H9 (cell line): ENCODE results near the gene ELOVL6. TPM values are rescaled to one million over a fixed set of nuclear protein-coding genes. Genes with fewer than 3 reads are reported as not detected.
"Not testable (repeated sequence)": the region's sequence is repeated elsewhere in the genome, so short reads cannot be mapped to it uniquely, and the experiment has no call there.

Source experiments
- DNase-seq: peaks from one replicate; pipeline ENCODE4 v3.0.0-alpha.2; 2017
- H2AFZ ChIP-seq: one replicate; pipeline ENCODE4 v1.6.1; 2013; ENCODE audit warnings: mild to moderate bottlenecking, low read length, control low read depth, moderate library complexity
- H2AK5ac ChIP-seq: 2 replicates; pipeline ENCODE4 v1.6.1; 2013; ENCODE audit warnings: low read length, control low read depth, mixed read lengths; ENCODE audit not compliant: insufficient read length
- H2BK120ac ChIP-seq: one replicate; pipeline ENCODE4 v1.6.1; 2013; ENCODE audit warnings: low read depth, mild to moderate bottlenecking, low read length, control low read depth, inconsistent platforms; ENCODE audit not compliant: poor library complexity, severe bottlenecking
- H2BK12ac ChIP-seq: 2 replicates; pipeline ENCODE4 v1.6.1; 2013; ENCODE audit warnings: low read length, control low read depth, mixed read lengths, low read depth; ENCODE audit not compliant: insufficient read length
- H2BK15ac ChIP-seq: 2 replicates; pipeline ENCODE4 v1.6.1; 2013; ENCODE audit warnings: low read depth, low read length, control low read depth
- H2BK20ac ChIP-seq: one replicate; pipeline ENCODE4 v1.6.1; 2013; ENCODE audit warnings: low read depth, mild to moderate bottlenecking, low read length, control low read depth, inconsistent platforms; ENCODE audit not compliant: poor library complexity, severe bottlenecking
- H2BK5ac ChIP-seq: 2 replicates; pipeline ENCODE4 v1.6.1; 2013; ENCODE audit warnings: low read length, control low read depth, mixed read lengths; ENCODE audit not compliant: insufficient read length
- H3K14ac ChIP-seq: 2 replicates; pipeline ENCODE4 v1.6.1; 2013; ENCODE audit warnings: low read length, control low read depth; ENCODE audit not compliant: insufficient read depth
- H3K18ac ChIP-seq: 2 replicates; pipeline ENCODE4 v1.6.1; 2013; ENCODE audit warnings: low read depth, mild to moderate bottlenecking, mixed read lengths, low read length, control low read depth; ENCODE audit not compliant: insufficient read length
- H3K23ac ChIP-seq: 2 replicates; pipeline ENCODE4 v1.6.1; 2013; ENCODE audit warnings: low read length, control low read depth, mixed read lengths, low read depth; ENCODE audit not compliant: insufficient read length
- H3K23me2 ChIP-seq: 2 replicates; pipeline ENCODE4 v1.6.1; 2013; ENCODE audit warnings: low read depth, mild to moderate bottlenecking, mixed read lengths, low read length, control low read depth; ENCODE audit not compliant: insufficient read length, poor library complexity, severe bottlenecking
- H3K27ac ChIP-seq: 2 replicates; pipeline ENCODE4 v1.5.1; 2013; ENCODE audit warnings: low read length, control low read depth, mixed read lengths, low read depth; ENCODE audit not compliant: insufficient read length
- H3K27me3 ChIP-seq: 2 replicates; pipeline ENCODE4 v1.6.1; 2013; ENCODE audit warnings: low read length, control low read depth, inconsistent platforms; ENCODE audit not compliant: insufficient read depth
- H3K4ac ChIP-seq: 2 replicates; pipeline ENCODE4 v1.6.1; 2013; ENCODE audit warnings: low read depth, mild to moderate bottlenecking, control low read depth, inconsistent platforms, low read length, moderate library complexity
- H3K4me1 ChIP-seq: 2 replicates; pipeline ENCODE4 v1.6.1; 2013; ENCODE audit warnings: low read length, control low read depth, inconsistent platforms; ENCODE audit not compliant: insufficient read depth
- H3K4me2 ChIP-seq: 2 replicates; pipeline ENCODE4 v1.6.1; 2013; ENCODE audit warnings: low read length, control low read depth, mixed read lengths; ENCODE audit not compliant: insufficient read length, insufficient read depth
- H3K56ac ChIP-seq: 2 replicates; pipeline ENCODE4 v1.6.1; 2013; ENCODE audit warnings: low read depth, mild to moderate bottlenecking, mixed read lengths, low read length, control low read depth; ENCODE audit not compliant: insufficient read length
- H3K79me1 ChIP-seq: 2 replicates; pipeline ENCODE4 v1.6.1; 2013; ENCODE audit warnings: low read depth, mild to moderate bottlenecking, moderate library complexity, low read length, control low read depth, inconsistent platforms; ENCODE audit not compliant: insufficient read depth, poor library complexity, severe bottlenecking
- H3K79me2 ChIP-seq: 2 replicates; pipeline ENCODE4 v1.6.1; 2013; ENCODE audit warnings: low read length, control low read depth, inconsistent platforms; ENCODE audit not compliant: insufficient read depth
- H3K9ac ChIP-seq: 2 replicates; pipeline ENCODE4 v1.6.1; 2013; ENCODE audit warnings: low read length, control low read depth, mixed read lengths; ENCODE audit not compliant: insufficient read length; ENCODE audit errors: extremely low read depth
- H3K9me3 ChIP-seq: one replicate; pipeline ENCODE4 v1.6.1; 2013; ENCODE audit warnings: low read depth, low read length, inconsistent platforms; ENCODE audit not compliant: control insufficient read depth
- H3T11ph ChIP-seq: one replicate; pipeline ENCODE4 v1.6.1; 2013; ENCODE audit warnings: mild to moderate bottlenecking, low read length, control low read depth, inconsistent platforms
- H4K20me1 ChIP-seq: one replicate; pipeline ENCODE4 v1.6.1; 2013; ENCODE audit not compliant: control insufficient read depth, insufficient read length, insufficient read depth
- H4K5ac ChIP-seq: 2 replicates; pipeline ENCODE4 v1.6.1; 2013; ENCODE audit warnings: low read depth, mild to moderate bottlenecking, mixed read lengths, low read length, control low read depth; ENCODE audit not compliant: insufficient read length
- H4K8ac ChIP-seq: replicated peaks from 2 replicates; pipeline ENCODE4 v1.6.1; 2013; ENCODE audit warnings: low read length, control low read depth, mixed read lengths, low read depth; ENCODE audit not compliant: insufficient read length
- H4K91ac ChIP-seq: 2 replicates; pipeline ENCODE4 v1.6.1; 2013; ENCODE audit warnings: low read depth, mild to moderate bottlenecking, moderate library complexity, mixed read lengths, low read length, control low read depth; ENCODE audit not compliant: insufficient read length
- H3K27ac Mint-ChIP-seq, 3 experiments: 2 replicates in 2 of 3; 3 replicates in 1 of 3; pipeline ENCODE4 v1.8.0; 2020 to 2021; ENCODE audit warnings: mixed read lengths in 3 of 3, mild to moderate bottlenecking in 1 of 3, moderate library complexity in 1 of 3
- H3K27me3 Mint-ChIP-seq: 2 replicates; pipeline ENCODE4 v1.8.0; 2021; ENCODE audit warnings: low read depth, mild to moderate bottlenecking, moderate library complexity, mixed read lengths
- H3K36me3 Mint-ChIP-seq, 3 experiments: 2 replicates in 2 of 3; 3 replicates in 1 of 3; pipeline ENCODE4 v1.8.0; 2020 to 2021; ENCODE audit warnings: low read depth in 3 of 3, mixed read lengths in 3 of 3; ENCODE audit not compliant: insufficient read depth in 1 of 3
- H3K4me1 Mint-ChIP-seq, 2 experiments: 2 replicates each; pipeline ENCODE4 v1.8.0; 2020; ENCODE audit warnings: mixed read lengths in 2 of 2
- H3K4me3 Mint-ChIP-seq, 2 experiments: 2 replicates in 1 of 2; 3 replicates in 1 of 2; pipeline ENCODE4 v1.8.0; 2020 to 2021; ENCODE audit warnings: mild to moderate bottlenecking in 2 of 2, mixed read lengths in 2 of 2, moderate library complexity in 1 of 2
- H3K9me3 Mint-ChIP-seq, 2 experiments: 2 replicates in 1 of 2; 3 replicates in 1 of 2; pipeline ENCODE4 v1.8.0; 2020; ENCODE audit warnings: mild to moderate bottlenecking in 2 of 2, mixed read lengths in 2 of 2, moderate library complexity in 1 of 2
- CTCF ChIP-seq: fragments of 200-600 bp; sonication (generic); conservative IDR thresholded peaks from 3 replicates; pipeline ENCODE4 v1.8.0; 2021; ENCODE audit warnings: antibody characterized with exemption, mild to moderate bottlenecking
- WGBS: extraction: QIAGEN DNeasy Blood & Tissue Kit; methylation state at CpG from one replicate; pipeline ENCODE4 v1.1.7; 2013; ENCODE audit warnings: missing lambda C conversion rate, low lambda C conversion rate, mixed read lengths; ENCODE audit not compliant: insufficient read length; ENCODE audit errors: extremely low coverage; 5-methylcytosine and 5-hydroxymethylcytosine counted together
- total RNA-seq: library from RNA; stranded (reverse); gene quantifications from 2 replicates; pipeline ENCODE4 v1.2.1, GENCODE V29; 2021

Gene ELOVL6
- total RNA-seq, 1 experiment from 2014 or later: 64.6 TPM

GRCh38 chr4:110193822-110194761 lies 4.3 kb downstream of the ELOVL6 start:
- H3K36me3 Mint-ChIP-seq: peaks cover 9 to 29% (median 16%) of the 10 kb centered on the region in 3 experiments

GRCh38 chr4:110193287-110193686 lies 5.1 kb downstream of the ELOVL6 start:
- H3K4ac ChIP-seq, H4K91ac ChIP-seq, H4K5ac ChIP-seq, H3K18ac ChIP-seq, H3K4me2 ChIP-seq, H3K23ac ChIP-seq, H4K20me1 ChIP-seq, H3K27ac ChIP-seq, H3K14ac ChIP-seq, H2BK15ac ChIP-seq, H3K27me3 ChIP-seq, H3K9me3 Mint-ChIP-seq, H3K56ac ChIP-seq, H3K27me3 Mint-ChIP-seq, H3K9ac ChIP-seq, H2BK5ac ChIP-seq, H2BK20ac ChIP-seq, H4K8ac ChIP-seq, H2BK12ac ChIP-seq, H3K4me3 Mint-ChIP-seq, H2AFZ ChIP-seq, H2BK120ac ChIP-seq, DNase-seq, H3K79me1 ChIP-seq, H3K9me3 ChIP-seq, H3K4me1 ChIP-seq, H3T11ph ChIP-seq, H2AK5ac ChIP-seq: not testable (repeated sequence)
- peaks cover 12 to 32% (median 16%) of the 10 kb centered on the region in 3 experiments for H3K36me3 Mint-ChIP-seq
- peaks cover 11% of the 10 kb centered on the region; the same call in 1 of the 2 replicates for H3K79me2 ChIP-seq
- H3K4me1 Mint-ChIP-seq: peaks cover 20 to 24% of the 10 kb centered on the region in 2 experiments
- peaks cover 15% of the 10 kb centered on the region for H3K23me2 ChIP-seq
- peak overlapping the region; percentile 20 to 92 (median 39); a peak in 5 of 7 replicates for H3K27ac Mint-ChIP-seq
- no CpG with 5 or more reads among the region's 7 CpGs for WGBS

More at GRCh38 chr4:110193822-110194761, 4.3 kb downstream of the ELOVL6 start:
- Histone ChIP-seq H3K9me3 (no peaks in the 10 kb centered on the region), H3K27me3 (no peaks in the 10 kb centered on the region), H2BK120ac (no peak overlapping the region), H2BK12ac (no peak overlapping the region), H4K5ac (no peak overlapping the region), H3K56ac (no peak overlapping the region), H2AFZ (no peak overlapping the region), H4K8ac (no peak overlapping the region), H3K79me1 (no peaks in the 10 kb centered on the region), H3K23me2 (peaks cover 17% of the 10 kb centered on the region), H3K9ac (peak overlapping the region; percentile 8), H3K23ac (no peak overlapping the region), H3K4me2 (no peak overlapping the region), H4K91ac (no peak overlapping the region), H3K18ac (no peak overlapping the region), H2BK20ac (no peak overlapping the region), H2AK5ac (no peak overlapping the region), H3K4ac (no peak overlapping the region), H3T11ph (no peak overlapping the region), H4K20me1 (no peaks in the 10 kb centered on the region), H3K79me2 (peaks cover 9% of the 10 kb centered on the region; the same call in 1 of the 2 replicates), H3K4me1 (peaks cover 3% of the 10 kb centered on the region; the same call in 1 of the 2 replicates), H2BK15ac (no peak overlapping the region), H3K27ac (peak overlapping the region; percentile 43), H2BK5ac (no peak overlapping the region), H3K14ac (no peak overlapping the region)
- H3K9me3 Mint-ChIP-seq: no peaks in the 10 kb centered on the region
- DNase-seq: peak; percentile 95
- TF ChIP-seq CTCF: no peak
- peaks cover 21 to 29% of the 10 kb centered on the region in 2 experiments for H3K4me1 Mint-ChIP-seq
- peak overlapping the region; percentile 58 to 94 (median 89) for H3K27ac Mint-ChIP-seq
- H3K4me3 Mint-ChIP-seq: peak overlapping the region in 1 of 2 experiments; percentile 31; a peak in 4 of 5 replicates
- H3K27me3 Mint-ChIP-seq: no peaks in the 10 kb centered on the region
- 100% methylated on average over 2 of the region's 8 CpGs for WGBS
